WTC11 (cell line): ENCODE results near the gene CNBP.

Experiments used
- ATF2 ChIP-seq: sonication (generic); formaldehyde crosslinking; IDR thresholded peaks from 2 replicates; pipeline ENCODE4 v1.8.1; 2022; ENCODE audit warnings: low read depth, missing genetic modification reagents, borderline replicate concordance
- CTCF ChIP-seq: fragments of 200-600 bp; IDR thresholded peaks from 2 replicates; pipeline ENCODE4 v1.8.0; 2022; ENCODE audit warnings: antibody characterized with exemption
- E2F4 ChIP-seq: sonication (generic); formaldehyde crosslinking; IDR thresholded peaks from 2 replicates; pipeline ENCODE4 v1.8.1; 2022; ENCODE audit warnings: low read depth, mild to moderate bottlenecking, moderate library complexity, missing genetic modification reagents, borderline replicate concordance
- ELF4 ChIP-seq: sonication (generic); formaldehyde crosslinking; IDR thresholded peaks from 2 replicates; pipeline ENCODE4 v1.8.1; 2022; ENCODE audit warnings: low read depth, mild to moderate bottlenecking, moderate library complexity, missing genetic modification reagents

- TF ChIP-seq E2F4 (CRISPR knock-in tag) (no peak), ELF4 (CRISPR knock-in tag) (no peak), CTCF (no peak), ATF2 (CRISPR knock-in tag) (no peak)
These were observed 62.5 kb downstream of the CNBP start for GRCh38 chr3:129121016-129121791.
